Psoas muscle (tissue), 8 donors: ENCODE data around the gene SMYD3. TPM values are rescaled to one million over a fixed set of nuclear protein-coding genes. Genes with fewer than 3 reads are reported as not detected.

Source experiments
- ATAC-seq, 4 donors: fragments of 200-7000 bp; cut with Tn5 transposase; one replicate each; pipeline ENCODE4 v1.9.1; 2020; ENCODE audit warnings: moderate library complexity in 3 of 4, mild to moderate bottlenecking in 2 of 4
- DNase-seq, 2 donors: peaks; one replicate each; pipeline ENCODE4 v3.0.0-alpha.2; 2020
- H3K27ac ChIP-seq: fragments of 200-600 bp; one replicate; pipeline ENCODE4 v1.8.0; 2022
- H3K27me3 ChIP-seq, 3 donors: fragments of 200-600 bp in 1 of 3; one replicate each; pipeline versions ENCODE4 v1.6.1 to v1.8.0; 2013 to 2022; ENCODE audit warnings: low read length in 2 of 3, mild to moderate bottlenecking in 2 of 3, moderate library complexity in 1 of 3; ENCODE audit not compliant: insufficient read depth in 3 of 3
- H3K36me3 ChIP-seq, 2 donors: fragments of 200-600 bp in 1 of 2; one replicate each; pipeline versions ENCODE4 v1.6.1 to v1.8.0; 2013 to 2022; ENCODE audit warnings: low read depth in 1 of 2, mild to moderate bottlenecking in 1 of 2, moderate library complexity in 1 of 2; ENCODE audit not compliant: insufficient read depth in 1 of 2
- H3K4me1 ChIP-seq: fragments of 200-600 bp; one replicate; pipeline ENCODE4 v1.8.0; 2022
- H3K4me3 ChIP-seq: fragments of 200-600 bp; one replicate; pipeline ENCODE4 v1.8.0; 2022; ENCODE audit warnings: mild to moderate bottlenecking
- H3K9me3 ChIP-seq: fragments of 200-600 bp; one replicate; pipeline ENCODE4 v1.8.0; 2022
- CTCF ChIP-seq: fragments of 200-600 bp; IDR thresholded peaks from one replicate; pipeline ENCODE4 v1.8.0; 2022; ENCODE audit warnings: antibody characterized with exemption
- WGBS, 3 donors: extraction: QIAGEN DNeasy Blood & Tissue Kit; methylation state at CpG; one replicate each; pipeline versions ENCODE4 v1.1.6 to v1.1.7; 2013; 5-methylcytosine and 5-hydroxymethylcytosine counted together
- intact Hi-C, 2 donors: fragments of 100-400 bp; cut with DNase I; formaldehyde crosslinking; loops; one replicate each; pipeline versions ENCODE4 v1.11.0 to v1.14.2; 2022
- polyA plus RNA-seq, 3 donors: library from polyadenylated mRNA; stranded (reverse); fragments of 200-250 nt; gene quantifications; one replicate each; pipeline ENCODE4 v1.2.3, GENCODE V29; 2013
- total RNA-seq, 4 donors: library from RNA; stranded (reverse); fragmentation: NEBNext Ultra II Directional in 2 of 4; extraction: Animal tissue kit (Norgen Biotek cat#: 25700) in 2 of 4; gene quantifications; one replicate each; pipeline versions ENCODE4 v1.2.1 to v1.2.4, GENCODE V29; 2021 to 2023
- donor health status: healthy with polysubstance abuse.
- donor health status: DM: no; HTN: no; CAD: no; lungs with moderate emphysema.
- donor health status: Bipolar disorder and iron deficiency.
- donor health status: healthy.
- donor health status: DM: yes; HTN: yes; CAD: no.
- donor health status: DM: no; HTN: no; CAD: no.
- donor health status: DM: no; HTN: no; CAD: no.
- donor health status: DM: yes; HTN: yes; CAD: no.

The SMYD3 gene
- total and polyA plus RNA-seq, 7 donors, result 2.9 to 6.4 (median 4.9) TPM

- no peaks in the 10 kb centered on the region for H3K9me3 ChIP-seq
- no peaks in the 10 kb centered on the region for H3K4me1 ChIP-seq
- ATAC-seq (no peak), DNase-seq (no peak)
- no peaks in the 10 kb centered on the region for H3K27me3 ChIP-seq
- WGBS, 3 donors, result 92 to 96% (median 93%) methylated on average over 4 of the region's 4 CpGs
- H3K4me3 ChIP-seq, result no peak overlapping the region
- H3K27ac ChIP-seq, result no peak overlapping the region
- no peak for TF ChIP-seq CTCF
- intact Hi-C loops, result no loop called here
- no peaks in the 10 kb centered on the region for H3K36me3 ChIP-seq
Observed at GRCh38 chr1:246092136-246092535, 414.9 kb downstream of the SMYD3 start.

GRCh38 chr1:246091477-246091876, 415.6 kb downstream of the SMYD3 start:
- DNase-seq, result no peak
- WGBS, 3 donors, result 49 to 62% (median 51%) methylated on average over 4 of the region's 4 CpGs
- Histone ChIP-seq H3K4me1 (no peaks in the 10 kb centered on the region), H3K27ac (no peak overlapping the region), H3K36me3 (no peaks in the 10 kb centered on the region), H3K27me3 (no peaks in the 10 kb centered on the region), H3K9me3 (no peaks in the 10 kb centered on the region), H3K4me3 (no peak overlapping the region)
- ATAC-seq, result no peak
- TF ChIP-seq CTCF, result no peak
- intact Hi-C loops, result no loop called here

GRCh38 chr1:246086191-246086590, 420.9 kb downstream of the SMYD3 start:
- H3K9me3 ChIP-seq, result peaks cover 6% of the 10 kb centered on the region
- no peak overlapping the region for H3K27ac ChIP-seq
- no peaks in the 10 kb centered on the region for H3K36me3 ChIP-seq
- H3K27me3 ChIP-seq, result no peaks in the 10 kb centered on the region
- ATAC-seq (no peak), DNase-seq (no peak)
- intact Hi-C loops, result no loop called here
- 93 to 94% (median 93%) methylated on average over 5 of the region's 5 CpGs for WGBS, 3 donors
- H3K4me3 ChIP-seq, result no peak overlapping the region
- TF ChIP-seq CTCF, result no peak
- no peaks in the 10 kb centered on the region for H3K4me1 ChIP-seq

- 86 to 97% (median 94%) methylated on average over 7 to 9 of the region's 9 CpGs for WGBS, 3 donors
- Histone ChIP-seq H3K27me3 (no peaks in the 10 kb centered on the region), H3K4me3 (no peak overlapping the region), H3K36me3 (no peaks in the 10 kb centered on the region), H3K4me1 (no peaks in the 10 kb centered on the region), H3K27ac (no peak overlapping the region), H3K9me3 (peaks cover 6% of the 10 kb centered on the region)
- ATAC-seq (no peak), DNase-seq (no peak)
- intact Hi-C loops, result no loop called here
- no peak for TF ChIP-seq CTCF
Observed at GRCh38 chr1:246083416-246083815, 423.7 kb downstream of the SMYD3 start.

- H3K4me1 ChIP-seq, result no peaks in the 10 kb centered on the region
- peaks cover 6% of the 10 kb centered on the region for H3K9me3 ChIP-seq
- no peaks in the 10 kb centered on the region for H3K36me3 ChIP-seq
- intact Hi-C loops, result no loop called here
- H3K27ac ChIP-seq, result no peak overlapping the region
- WGBS, 3 donors, result 91 to 94% (median 93%) methylated on average over 13 of the region's 13 CpGs
- no peak for DNase-seq
- ATAC-seq, result no peak
- TF ChIP-seq CTCF, result no peak
- H3K4me3 ChIP-seq, result no peak overlapping the region
- H3K27me3 ChIP-seq, result no peaks in the 10 kb centered on the region
Observed at GRCh38 chr1:246081856-246082668, 425.0 kb downstream of the SMYD3 start.
